GM18951 (cell line): ENCODE measurements around the gene WNT8A.

Source experiments
- POLR2A ChIP-seq: IDR thresholded peaks from 4 replicates; pipeline ENCODE4 v1.6.1; 2011; ENCODE audit warnings: mild to moderate bottlenecking; ENCODE audit not compliant: insufficient read length, insufficient read depth; ENCODE audit errors: extremely low read depth
- in situ Hi-C: fragments of 300-500 bp; cut with MboI; formaldehyde crosslinking; loops from one replicate; pipeline ENCODE4 v1.12.0; 2022; ENCODE audit warnings: low sequenced_read_pairs, mixed read lengths, inconsistent platforms; ENCODE audit not compliant: unreplicated experiment

Gene WNT8A

GRCh38 chr5:138102454-138103318 is 18.9 kb downstream of the WNT8A start:
- in situ Hi-C loops, result no loop called here
- no peak for TF ChIP-seq POLR2A

GRCh38 chr5:138103319-138103637 is 19.4 kb downstream of the WNT8A start:
- no peak for TF ChIP-seq POLR2A
- in situ Hi-C loops, result no loop called here

DNA sequence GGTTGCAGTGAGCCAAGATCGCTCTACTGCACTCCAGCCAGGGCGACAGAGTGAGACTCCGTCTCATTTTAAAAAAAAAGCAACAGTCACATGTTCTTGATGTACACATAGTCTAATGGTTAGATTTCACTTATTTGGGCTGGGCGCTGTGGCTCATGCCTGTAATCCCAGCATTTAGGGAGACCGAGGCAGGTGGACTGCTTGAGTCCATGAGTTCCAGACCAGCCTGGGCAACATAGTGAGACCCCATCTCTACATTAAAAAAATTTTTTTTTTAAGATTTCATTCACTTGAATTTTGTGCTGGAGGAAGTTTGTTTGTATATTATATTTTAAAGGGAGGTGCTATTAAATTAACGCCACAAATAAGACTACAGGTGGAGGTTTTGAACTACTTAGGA is 21.9 kb downstream of the WNT8A start:
- no peak for TF ChIP-seq POLR2A
- in situ Hi-C loops, result no loop called here

DNA sequence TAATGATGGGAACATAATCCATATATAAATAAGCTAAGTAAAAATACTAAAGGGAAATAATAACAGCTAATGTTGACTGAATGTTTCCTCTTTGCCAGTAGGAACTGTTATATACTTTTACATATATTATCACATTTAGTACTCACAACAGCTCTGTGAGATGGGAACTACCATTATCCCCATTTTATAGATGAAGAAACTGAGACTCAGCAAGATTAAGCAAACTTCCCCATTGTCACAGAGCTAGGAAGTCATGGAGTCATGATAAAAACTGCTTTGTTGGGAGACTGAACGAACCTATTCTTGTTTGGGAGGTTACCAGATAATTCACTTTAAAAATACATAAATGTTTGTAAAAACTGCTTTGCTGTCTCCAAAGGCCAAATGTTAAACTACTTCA is 23.4 kb downstream of the WNT8A start:
- in situ Hi-C loops, result no loop called here

DNA sequence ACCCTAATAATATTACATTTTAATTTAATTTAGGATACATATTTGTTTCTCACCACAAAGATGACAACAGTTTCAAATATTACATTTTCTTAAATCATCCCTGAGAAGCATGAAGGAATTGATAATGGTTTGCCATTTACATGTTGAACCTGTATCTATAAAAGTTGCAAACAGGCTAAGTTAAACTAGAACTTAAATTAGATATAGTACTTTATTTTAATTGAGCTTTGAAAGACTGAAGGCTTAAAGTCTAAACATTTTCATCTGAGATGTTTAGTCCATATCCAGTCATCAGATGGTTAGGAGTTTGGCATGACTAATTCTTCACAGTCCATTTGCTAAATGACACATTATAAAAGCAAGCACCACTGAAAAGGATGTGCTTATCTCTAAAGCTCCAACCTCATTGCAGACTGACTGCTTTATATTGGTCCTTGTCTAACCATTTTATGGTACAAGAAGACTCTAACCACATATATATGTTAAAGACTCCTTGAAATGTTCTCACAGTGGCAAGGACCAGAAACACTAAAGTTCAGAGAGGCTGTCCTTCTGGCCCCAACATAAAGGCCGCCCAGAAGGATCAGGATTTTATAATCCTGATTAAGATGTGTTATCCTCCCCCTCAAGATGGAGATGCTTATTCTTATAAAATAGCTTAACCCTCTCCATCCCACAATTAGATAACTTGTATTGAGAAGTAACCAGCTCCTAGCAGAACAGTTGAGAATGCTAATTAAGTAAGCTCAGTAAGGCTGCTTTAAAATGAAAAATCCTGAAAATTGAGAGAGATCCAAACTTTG is 25.8 kb downstream of the WNT8A start:
- in situ Hi-C loops, result no loop called here
- TF ChIP-seq POLR2A, result no peak

More for the DNA sequence above, 23.4 kb downstream of the WNT8A start:
- no peak for TF ChIP-seq POLR2A

GRCh38 chr5:138110266-138110963 is 26.6 kb downstream of the WNT8A start:
- no peak for TF ChIP-seq POLR2A
- in situ Hi-C loops, result no loop called here

- in situ Hi-C loops, result no loop called here
- no peak for TF ChIP-seq POLR2A
These were observed 27.3 kb downstream of the WNT8A start for GRCh38 chr5:138111181-138111580.

DNA sequence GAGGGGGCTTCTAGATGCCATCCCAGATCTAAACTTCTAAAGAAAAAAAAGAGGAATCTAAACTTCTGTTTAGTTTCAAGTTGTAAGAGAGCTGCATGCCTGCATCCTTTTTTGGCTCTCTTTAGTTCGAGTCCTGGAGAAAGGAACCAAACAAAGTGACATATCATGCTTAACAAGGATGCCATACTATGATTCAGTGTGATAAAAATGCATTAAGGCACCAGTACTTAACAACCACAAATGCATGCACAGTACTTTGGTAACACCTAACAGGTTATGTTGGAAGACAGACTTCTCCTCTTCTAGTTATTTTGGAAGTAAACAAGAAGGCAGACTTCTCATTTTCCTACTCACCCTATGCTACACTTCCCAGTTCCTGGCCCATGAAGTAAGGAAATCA is 28.1 kb downstream of the WNT8A start:
- TF ChIP-seq POLR2A, result no peak
- in situ Hi-C loops, result no loop called here

GRCh38 chr5:138115254-138115653 is 31.4 kb downstream of the WNT8A start:
- in situ Hi-C loops, result no loop called here
- no peak for TF ChIP-seq POLR2A

DNA sequence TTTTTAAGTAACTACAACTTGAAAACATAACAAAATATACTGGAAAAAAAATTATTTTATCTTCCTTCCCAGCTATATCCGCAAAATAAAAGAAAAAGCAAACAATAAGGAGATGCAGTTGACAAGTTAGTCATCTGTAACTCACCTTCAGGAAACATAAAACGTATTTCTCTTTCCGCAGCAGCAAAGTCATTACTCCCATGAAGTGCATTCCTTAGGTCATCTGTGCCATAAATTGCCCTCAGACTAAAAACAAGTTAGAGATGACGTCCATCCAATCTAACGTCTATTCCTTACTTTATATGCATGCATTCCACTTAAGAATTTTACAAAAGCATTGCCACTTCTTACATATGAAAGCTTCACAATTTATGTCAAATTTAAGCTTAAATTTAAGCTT is 44.5 kb downstream of the WNT8A start:
- in situ Hi-C loops, result no loop called here
- no peak for TF ChIP-seq POLR2A

DNA sequence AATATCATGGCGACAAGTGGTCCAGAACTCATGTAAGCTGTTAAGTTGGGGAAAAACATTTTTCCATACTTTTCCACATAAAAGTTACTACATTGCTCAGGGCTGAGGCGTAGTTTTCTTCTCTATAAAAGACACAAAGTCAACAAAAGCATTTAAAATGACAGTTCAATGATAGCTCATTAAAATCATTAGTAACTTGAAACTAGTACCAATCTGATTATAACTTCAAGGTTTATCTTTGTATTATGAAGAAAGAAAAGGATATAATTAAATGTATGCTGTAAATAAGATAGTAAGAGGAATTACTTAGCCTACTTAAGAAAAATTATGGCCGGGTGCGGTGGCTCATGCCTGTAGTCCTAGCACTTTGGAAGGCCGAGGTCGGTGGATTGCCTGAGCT is 45.5 kb downstream of the WNT8A start:
- in situ Hi-C loops, result no loop called here

GRCh38 chr5:138132543-138132942 is 48.7 kb downstream of the WNT8A start:
- TF ChIP-seq POLR2A, result no peak
- in situ Hi-C loops, result loop anchor here (10.0 kb wide), 1 partner anchor 48 kb away; the partner anchor contains the start of gene WNT8A

More for the DNA sequence above, 45.5 kb downstream of the WNT8A start:
- no peak for TF ChIP-seq POLR2A
